ENCODE measurements around the gene SCN2B.

DNA sequence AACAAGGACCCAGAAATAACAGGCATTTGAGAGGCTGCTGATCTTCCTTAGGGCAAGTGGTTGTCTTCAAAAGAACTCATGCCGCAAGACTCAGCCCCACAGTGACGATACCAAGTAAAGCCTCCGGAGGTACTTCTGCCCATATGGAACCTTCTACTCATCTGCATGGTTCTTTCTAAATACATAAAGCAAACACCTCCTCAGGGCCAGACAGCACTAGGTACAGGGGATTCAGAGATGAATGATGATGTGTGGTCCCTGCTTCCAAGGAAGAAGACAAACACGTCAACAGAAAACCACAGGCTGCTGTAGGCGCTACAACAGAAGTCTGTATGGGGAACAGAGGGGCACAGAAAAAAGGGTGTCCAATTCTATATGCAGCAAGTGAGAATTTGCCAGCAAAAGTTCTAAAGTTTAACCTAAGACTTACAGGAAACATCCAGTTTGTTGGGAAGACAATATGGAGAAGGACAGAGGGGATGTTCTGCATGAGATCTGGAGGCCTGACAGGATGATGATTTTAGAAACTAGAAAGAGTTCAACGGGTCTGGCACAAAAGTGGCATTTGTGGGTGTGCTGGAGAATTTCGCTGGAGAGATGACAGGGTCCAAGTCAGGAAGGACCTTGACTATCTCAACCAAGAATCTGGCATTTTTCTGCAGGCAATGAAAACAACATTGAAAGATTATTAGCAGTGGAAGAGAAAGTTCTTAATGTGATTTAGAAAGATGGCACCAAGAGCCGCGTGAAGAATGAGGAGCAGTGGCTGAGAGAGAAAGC is 24.7 kb upstream of the SCN2B start:
- TF ChIP-seq, protein P1, sequence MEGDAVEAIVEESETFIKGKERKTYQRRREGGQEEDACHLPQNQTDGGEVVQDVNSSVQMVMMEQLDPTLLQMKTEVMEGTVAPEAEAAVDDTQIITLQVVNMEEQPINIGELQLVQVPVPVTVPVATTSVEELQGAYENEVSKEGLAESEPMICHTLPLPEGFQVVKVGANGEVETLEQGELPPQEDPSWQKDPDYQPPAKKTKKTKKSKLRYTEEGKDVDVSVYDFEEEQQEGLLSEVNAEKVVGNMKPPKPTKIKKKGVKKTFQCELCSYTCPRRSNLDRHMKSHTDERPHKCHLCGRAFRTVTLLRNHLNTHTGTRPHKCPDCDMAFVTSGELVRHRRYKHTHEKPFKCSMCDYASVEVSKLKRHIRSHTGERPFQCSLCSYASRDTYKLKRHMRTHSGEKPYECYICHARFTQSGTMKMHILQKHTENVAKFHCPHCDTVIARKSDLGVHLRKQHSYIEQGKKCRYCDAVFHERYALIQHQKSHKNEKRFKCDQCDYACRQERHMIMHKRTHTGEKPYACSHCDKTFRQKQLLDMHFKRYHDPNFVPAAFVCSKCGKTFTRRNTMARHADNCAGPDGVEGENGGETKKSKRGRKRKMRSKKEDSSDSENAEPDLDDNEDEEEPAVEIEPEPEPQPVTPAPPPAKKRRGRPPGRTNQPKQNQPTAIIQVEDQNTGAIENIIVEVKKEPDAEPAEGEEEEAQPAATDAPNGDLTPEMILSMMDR (IDR thresholded peaks at IDR 0.05), result no peak
- TF ChIP-seq POLR2A (IDR thresholded peaks at IDR 0.05) (no peak), POLR2AphosphoS5 (IDR thresholded peaks at IDR 0.05; ENCODE audit: insufficient read depth in 1 of 2, low read depth in 1 of 2) (no peak)

Measured in vagina (tissue), 2 donors.